CD4-positive, alpha-beta T cell (primary cell): ENCODE measurements around the gene G6PD. TPM values are rescaled to one million over a fixed set of nuclear protein-coding genes. Genes with fewer than 3 reads are reported as not detected.
"Not testable (repeated sequence)": the region's sequence is repeated elsewhere in the genome, so short reads cannot be mapped to it uniquely, and the experiment has no call there.

Source experiments
- ATAC-seq: fragments of 200-7000 bp; cut with Tn5 transposase; one replicate; pipeline ENCODE4 v1.10.0; 2022; ENCODE audit warnings: mild to moderate bottlenecking; ENCODE audit not compliant: poor library complexity
- CTCF ChIA-PET: fragments of 350-600 bp; sonication (Branson Sonifier 250); formaldehyde crosslinking; loops from one replicate; lab custom pipeline; 2021; ENCODE audit warnings: antibody characterized with exemption, inconsistent platforms; lab: Charles Lee
- POLR2A ChIA-PET: fragments of 350-600 bp; sonication (Branson Sonifier 250); formaldehyde crosslinking; loops from one replicate; lab custom pipeline; 2021; ENCODE audit warnings: antibody characterized with exemption, inconsistent platforms; lab: Charles Lee
- DNase-seq, 14 experiments: peaks; one replicate each; pipeline ENCODE4 v3.0.0-alpha.2; 2013 to 2020; ENCODE audit warnings: mixed read lengths in 2 of 14
- H3K27ac ChIP-seq, 2 donors: one replicate each; pipeline versions ENCODE4 v1.5.1 to v1.7.0; 2013; ENCODE audit warnings: low read length in 2 of 2, low read depth in 1 of 2, mild to moderate bottlenecking in 1 of 2
- H3K27me3 ChIP-seq, 2 experiments: 1 replicate in 1 of 2; 2 replicates in 1 of 2; pipeline versions ENCODE4 v1.6.1 to v1.7.0; 2013; ENCODE audit warnings: low read length in 2 of 2, control low read depth in 1 of 2, mild to moderate bottlenecking in 1 of 2, moderate library complexity in 1 of 2; ENCODE audit not compliant: insufficient read depth in 2 of 2, control insufficient read depth in 1 of 2
- H3K36me3 ChIP-seq: one replicate; pipeline ENCODE4 v1.6.1; 2013; ENCODE audit warnings: low read length, control low read depth; ENCODE audit not compliant: insufficient read depth
- H3K4me1 ChIP-seq: one replicate; pipeline ENCODE4 v1.6.1; 2013; ENCODE audit warnings: low read length, control low read depth; ENCODE audit not compliant: insufficient read depth
- H3K4me3 ChIP-seq: one replicate; pipeline ENCODE4 v1.5.1; 2013; ENCODE audit warnings: mild to moderate bottlenecking, low read length, moderate library complexity
- H3K9me3 ChIP-seq, 2 experiments: 1 replicate in 1 of 2; 2 replicates in 1 of 2; pipeline versions ENCODE4 v1.6.1 to v1.7.0; 2013; ENCODE audit warnings: low read length in 2 of 2, mild to moderate bottlenecking in 2 of 2, control low read depth in 1 of 2, moderate library complexity in 1 of 2; ENCODE audit not compliant: control insufficient read depth in 1 of 2, insufficient read depth in 1 of 2
- H3K27ac Mint-ChIP-seq: one replicate; pipeline ENCODE4 v1.8.0; 2020; ENCODE audit warnings: mixed read lengths
- H3K27me3 Mint-ChIP-seq: one replicate; pipeline ENCODE4 v1.8.0; 2021; ENCODE audit warnings: mixed read lengths
- H3K36me3 Mint-ChIP-seq: one replicate; pipeline ENCODE4 v1.8.0; 2021; ENCODE audit warnings: low read depth, mixed read lengths
- H3K4me1 Mint-ChIP-seq: one replicate; pipeline ENCODE4 v1.8.0; 2021; ENCODE audit warnings: low read depth, mixed read lengths
- H3K4me3 Mint-ChIP-seq: one replicate; pipeline ENCODE4 v1.8.0; 2020; ENCODE audit warnings: mild to moderate bottlenecking, mixed read lengths
- H3K9me3 Mint-ChIP-seq: one replicate; pipeline ENCODE4 v1.8.0; 2020; ENCODE audit warnings: mixed read lengths
- intact Hi-C, 2 experiments: fragments of 100-400 bp; cut with DNase I in 1 of 2; cut with micrococcal nuclease in 1 of 2; formaldehyde crosslinking; loops; one replicate each; pipeline versions ENCODE4 v1.15.1 to v1.9.0; 2023 to 2025; cut with DNase I, micrococcal nuclease
- total RNA-seq, 174 experiments: library from RNA in 2 of 174; stranded (reverse) in 2 of 174; gene quantifications; one replicate each; pipeline ENCODE4 v1.2.3 and lab custom pipeline; 2021 to 2026

Gene G6PD
- total RNA-seq, 2 experiments from 2014 or later: 17.4 to 20.3 TPM

DNA sequence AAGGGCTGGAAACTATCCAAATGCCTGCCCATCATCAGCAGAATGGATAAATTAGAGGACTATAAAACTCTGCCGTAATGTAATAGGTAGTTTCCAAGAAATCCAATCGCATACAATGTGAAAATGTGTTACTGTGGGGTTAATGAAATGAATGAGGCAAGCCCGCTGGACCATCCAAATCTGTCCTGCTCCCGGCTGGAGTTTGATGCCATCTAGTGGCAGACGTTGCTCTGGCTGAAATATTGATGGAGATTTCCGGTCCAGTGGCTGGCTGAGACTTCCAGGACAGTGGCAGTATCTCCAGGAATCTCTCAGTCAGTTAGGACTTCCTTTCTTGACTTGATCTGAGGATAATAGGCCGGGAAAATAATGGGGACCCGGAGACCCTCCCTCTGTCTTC is 36.3 kb upstream of the G6PD start:
- H3K4me1 ChIP-seq, CTCF ChIA-PET, H3K27me3 ChIP-seq, DNase-seq, H3K9me3 Mint-ChIP-seq, ATAC-seq, H3K4me3 Mint-ChIP-seq, H3K27me3 Mint-ChIP-seq, H3K9me3 ChIP-seq, H3K36me3 ChIP-seq, H3K4me3 ChIP-seq, H3K36me3 Mint-ChIP-seq, intact Hi-C loops, POLR2A ChIA-PET, H3K27ac Mint-ChIP-seq, H3K4me1 Mint-ChIP-seq, H3K27ac ChIP-seq: not testable (repeated sequence)

GRCh38 chrX:154575076-154575475 is 28.4 kb upstream of the G6PD start:
- H3K4me3 Mint-ChIP-seq, intact Hi-C loops, H3K27ac Mint-ChIP-seq, H3K27me3 Mint-ChIP-seq, H3K36me3 ChIP-seq, H3K36me3 Mint-ChIP-seq, H3K4me1 ChIP-seq, DNase-seq, H3K4me3 ChIP-seq, H3K9me3 Mint-ChIP-seq, H3K9me3 ChIP-seq, CTCF ChIA-PET, POLR2A ChIA-PET, H3K27ac ChIP-seq, H3K27me3 ChIP-seq, H3K4me1 Mint-ChIP-seq: not testable (repeated sequence)
- peak; percentile 72 for ATAC-seq

DNA sequence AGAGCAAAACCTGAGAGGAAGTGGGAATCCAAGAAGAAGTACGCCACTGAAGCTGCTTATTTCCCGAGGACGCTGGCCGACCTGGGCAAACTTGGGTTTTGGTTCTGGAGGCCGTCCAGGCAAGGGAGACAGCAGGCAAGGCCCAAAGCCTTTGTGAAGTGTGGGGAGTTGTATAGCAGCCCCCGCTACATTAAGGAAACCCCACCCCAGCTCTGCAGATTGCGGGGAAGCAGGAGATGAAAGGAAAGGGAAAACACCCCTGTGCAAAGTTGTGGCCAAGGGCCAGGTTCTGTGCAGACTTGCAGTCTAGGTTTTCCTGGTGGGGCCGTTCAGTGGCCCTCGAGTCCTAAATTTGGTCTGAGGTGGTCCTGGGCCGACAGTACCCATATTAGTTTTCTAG is 26.4 kb upstream of the G6PD start:
- CTCF ChIA-PET: not testable (repeated sequence)

DNA sequence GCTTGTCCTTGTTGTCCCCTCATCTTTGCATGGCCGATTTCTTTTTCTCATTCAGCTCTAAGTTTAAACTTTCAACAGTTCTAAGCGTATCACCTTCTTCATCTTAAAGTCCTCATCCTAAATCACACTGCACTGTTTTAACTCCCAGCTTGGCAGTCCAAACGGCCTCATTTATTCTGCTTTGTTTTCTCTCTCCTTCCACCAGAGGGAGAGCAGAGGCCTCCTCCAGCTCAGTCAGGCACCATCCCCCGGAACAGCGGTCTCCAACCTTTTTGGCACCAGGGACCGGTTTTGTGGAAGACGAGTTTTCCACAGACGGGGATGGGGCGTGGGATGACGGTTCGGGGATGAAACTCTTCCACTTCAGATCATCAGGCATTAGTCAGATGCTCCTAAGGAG is 23.7 kb upstream of the G6PD start:
- POLR2A ChIA-PET, H3K36me3 Mint-ChIP-seq, intact Hi-C loops, H3K4me1 Mint-ChIP-seq, H3K36me3 ChIP-seq, CTCF ChIA-PET, H3K4me3 ChIP-seq, H3K27ac ChIP-seq, H3K4me3 Mint-ChIP-seq, ATAC-seq, H3K27me3 Mint-ChIP-seq, H3K9me3 Mint-ChIP-seq, H3K27me3 ChIP-seq, H3K27ac Mint-ChIP-seq, DNase-seq, H3K9me3 ChIP-seq, H3K4me1 ChIP-seq: not testable (repeated sequence)

More for the DNA sequence above, 26.4 kb upstream of the G6PD start:
- POLR2A ChIA-PET, H3K4me3 Mint-ChIP-seq, H3K27ac Mint-ChIP-seq, H3K27ac ChIP-seq, H3K27me3 Mint-ChIP-seq, H3K4me1 ChIP-seq, DNase-seq, H3K9me3 Mint-ChIP-seq, ATAC-seq, H3K4me1 Mint-ChIP-seq, H3K36me3 ChIP-seq, H3K4me3 ChIP-seq, H3K27me3 ChIP-seq, H3K9me3 ChIP-seq, intact Hi-C loops, H3K36me3 Mint-ChIP-seq: not testable (repeated sequence)

GRCh38 chrX:154562295-154562694 is 15.6 kb upstream of the G6PD start:
- H3K27ac Mint-ChIP-seq: not testable (repeated sequence)

DNA sequence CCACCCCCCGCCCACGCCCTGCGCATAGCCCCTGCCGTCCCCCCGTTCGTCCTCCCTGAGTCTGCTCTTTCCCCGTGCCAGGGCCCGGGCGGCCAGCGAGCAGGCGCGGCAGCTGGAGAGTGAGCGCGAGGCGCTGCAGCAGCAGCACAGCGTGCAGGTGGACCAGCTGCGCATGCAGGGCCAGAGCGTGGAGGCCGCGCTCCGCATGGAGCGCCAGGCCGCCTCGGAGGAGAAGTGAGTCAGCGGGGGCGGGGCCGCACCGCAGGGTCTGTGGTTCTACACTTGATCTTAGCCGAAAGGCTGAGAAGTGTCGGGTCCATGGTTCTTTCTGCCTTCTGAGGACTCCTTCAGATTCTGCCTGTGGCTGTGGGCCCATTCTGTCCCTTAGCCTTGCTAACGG is 13.7 kb upstream of the G6PD start:
- CTCF ChIA-PET, H3K9me3 Mint-ChIP-seq, H3K36me3 Mint-ChIP-seq: not testable (repeated sequence)

More at GRCh38 chrX:154562295-154562694, 15.6 kb upstream of the G6PD start:
- CTCF ChIA-PET, H3K4me3 Mint-ChIP-seq, H3K27ac ChIP-seq, intact Hi-C loops, DNase-seq, ATAC-seq, H3K4me1 Mint-ChIP-seq, H3K4me3 ChIP-seq, H3K27me3 Mint-ChIP-seq, H3K9me3 ChIP-seq, H3K27me3 ChIP-seq, H3K36me3 Mint-ChIP-seq, H3K36me3 ChIP-seq, H3K9me3 Mint-ChIP-seq, H3K4me1 ChIP-seq, POLR2A ChIA-PET: not testable (repeated sequence)

DNA sequence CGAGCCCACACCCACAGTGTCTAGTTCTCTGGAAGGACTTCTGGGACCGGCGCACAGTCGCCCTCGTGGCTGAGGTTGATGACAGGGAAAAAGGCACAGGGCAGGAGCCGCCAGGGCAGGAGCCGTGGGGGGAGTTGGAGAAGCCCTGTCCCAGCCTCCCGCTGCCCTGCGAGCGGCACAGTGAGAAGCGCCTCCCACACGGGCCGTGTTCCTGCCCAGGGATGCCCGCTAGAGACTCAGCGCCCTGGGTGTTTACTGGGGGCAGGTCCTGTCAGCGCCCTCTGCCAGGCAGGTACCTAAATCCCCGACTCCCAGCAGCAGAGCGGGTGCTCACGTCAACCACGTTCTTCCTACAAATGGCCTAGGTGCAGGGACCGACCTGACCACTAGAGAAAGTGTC is 12.2 kb upstream of the G6PD start:
- POLR2A ChIA-PET, H3K36me3 Mint-ChIP-seq, H3K27me3 Mint-ChIP-seq, H3K4me3 ChIP-seq, H3K4me3 Mint-ChIP-seq, H3K4me1 ChIP-seq, H3K4me1 Mint-ChIP-seq, H3K27me3 ChIP-seq, ATAC-seq, H3K9me3 ChIP-seq, intact Hi-C loops, H3K36me3 ChIP-seq, H3K27ac ChIP-seq, H3K9me3 Mint-ChIP-seq, DNase-seq, H3K27ac Mint-ChIP-seq, CTCF ChIA-PET: not testable (repeated sequence)

More for the DNA sequence above, 13.7 kb upstream of the G6PD start:
- H3K4me3 ChIP-seq, intact Hi-C loops, H3K36me3 ChIP-seq, H3K9me3 ChIP-seq, H3K4me1 ChIP-seq, H3K27ac Mint-ChIP-seq, H3K27ac ChIP-seq, H3K27me3 Mint-ChIP-seq, POLR2A ChIA-PET, ATAC-seq, H3K4me1 Mint-ChIP-seq, DNase-seq, H3K4me3 Mint-ChIP-seq, H3K27me3 ChIP-seq: not testable (repeated sequence)
